DMS53 treated with DMSO at 0.1 percent for 48 hours (cell line): ENCODE data around the gene CEACAM3.
"Not testable (repeated sequence)": the region's sequence is repeated elsewhere in the genome, so short reads cannot be mapped to it uniquely, and the experiment has no call there.

Experiments used
- DNase-seq: peaks from one replicate; lab custom pipeline; 2025; ENCODE audit not compliant: unreplicated experiment; lab: John Stamatoyannopoulos, UW

CEACAM3 gene

DNA sequence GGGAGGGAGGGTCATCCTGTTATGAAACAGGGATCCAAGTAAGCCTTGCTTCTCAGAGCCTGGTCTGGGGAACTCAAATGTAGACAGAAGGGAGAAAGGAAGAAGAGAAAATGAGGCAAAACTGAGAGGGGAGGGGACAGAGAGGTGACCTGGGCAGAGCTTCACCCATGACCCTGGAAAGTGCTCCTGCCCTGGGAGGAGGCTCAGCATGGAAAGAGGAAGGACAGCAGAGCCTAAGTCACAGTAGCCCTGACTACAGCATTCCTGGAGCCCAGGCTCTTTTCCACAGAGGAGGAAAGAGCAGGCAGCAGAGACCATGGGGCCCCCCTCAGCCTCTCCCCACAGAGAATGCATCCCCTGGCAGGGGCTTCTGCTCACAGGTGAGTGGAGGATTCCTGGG is at the start of gene CEACAM3:
TSS of gene CEACAM3 (plus strand) at position 226 of the 400 bp plus-strand sequence. CDS start at position 317, 91 bp downstream.
- no peak for DNase-seq

DNA sequence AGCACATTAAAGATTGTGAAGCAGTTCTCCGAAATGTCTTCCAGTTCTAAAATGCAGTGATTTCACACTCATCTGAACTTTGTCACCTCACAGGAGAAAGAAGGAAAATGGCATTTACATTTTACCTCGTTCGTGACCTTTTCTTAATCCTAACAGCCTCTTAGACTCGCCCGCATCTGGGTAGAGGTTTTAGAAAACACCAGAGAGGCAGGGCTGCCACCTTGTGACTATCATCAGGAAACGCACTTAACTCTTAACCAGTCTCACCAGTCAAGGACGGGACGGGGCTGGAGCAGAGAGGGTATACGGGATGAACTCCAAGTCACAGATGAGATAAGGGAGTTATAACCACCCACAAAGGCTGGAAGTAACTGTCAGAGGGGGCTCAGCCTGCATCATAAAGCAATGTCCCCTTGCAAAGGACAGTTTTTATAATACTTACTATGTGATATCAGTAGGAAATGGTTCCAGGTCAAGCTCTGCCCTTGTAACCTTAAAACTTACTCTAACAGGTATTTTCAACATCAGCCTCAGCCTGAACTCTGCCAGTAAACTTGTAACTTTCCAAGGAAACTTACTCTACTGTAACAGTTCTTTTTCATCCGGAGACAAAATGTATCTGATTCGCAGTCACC is 49.7 kb upstream of the CEACAM3 start:
- peak; percentile 84 for DNase-seq

DNA sequence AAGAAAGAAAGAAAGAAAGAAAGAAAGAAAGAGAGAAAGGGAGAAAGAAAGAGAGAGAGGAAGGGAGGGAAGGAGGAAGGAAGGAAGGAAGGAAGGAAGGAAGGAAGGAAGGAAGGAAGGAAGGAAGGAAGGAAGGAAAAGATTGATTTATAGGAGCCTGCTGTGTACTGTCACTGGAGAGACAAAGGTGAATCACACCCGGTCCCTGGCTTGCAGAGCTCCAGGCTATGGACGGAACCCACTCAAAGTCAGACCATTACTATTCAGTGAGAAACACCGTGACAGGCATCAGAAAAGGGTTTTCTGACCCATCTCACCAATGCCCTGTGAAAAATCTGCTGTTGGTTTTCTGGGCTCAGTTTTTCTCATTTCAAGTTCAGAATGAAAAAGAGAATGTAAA is 48.4 kb upstream of the CEACAM3 start:
- no peak for DNase-seq

DNA sequence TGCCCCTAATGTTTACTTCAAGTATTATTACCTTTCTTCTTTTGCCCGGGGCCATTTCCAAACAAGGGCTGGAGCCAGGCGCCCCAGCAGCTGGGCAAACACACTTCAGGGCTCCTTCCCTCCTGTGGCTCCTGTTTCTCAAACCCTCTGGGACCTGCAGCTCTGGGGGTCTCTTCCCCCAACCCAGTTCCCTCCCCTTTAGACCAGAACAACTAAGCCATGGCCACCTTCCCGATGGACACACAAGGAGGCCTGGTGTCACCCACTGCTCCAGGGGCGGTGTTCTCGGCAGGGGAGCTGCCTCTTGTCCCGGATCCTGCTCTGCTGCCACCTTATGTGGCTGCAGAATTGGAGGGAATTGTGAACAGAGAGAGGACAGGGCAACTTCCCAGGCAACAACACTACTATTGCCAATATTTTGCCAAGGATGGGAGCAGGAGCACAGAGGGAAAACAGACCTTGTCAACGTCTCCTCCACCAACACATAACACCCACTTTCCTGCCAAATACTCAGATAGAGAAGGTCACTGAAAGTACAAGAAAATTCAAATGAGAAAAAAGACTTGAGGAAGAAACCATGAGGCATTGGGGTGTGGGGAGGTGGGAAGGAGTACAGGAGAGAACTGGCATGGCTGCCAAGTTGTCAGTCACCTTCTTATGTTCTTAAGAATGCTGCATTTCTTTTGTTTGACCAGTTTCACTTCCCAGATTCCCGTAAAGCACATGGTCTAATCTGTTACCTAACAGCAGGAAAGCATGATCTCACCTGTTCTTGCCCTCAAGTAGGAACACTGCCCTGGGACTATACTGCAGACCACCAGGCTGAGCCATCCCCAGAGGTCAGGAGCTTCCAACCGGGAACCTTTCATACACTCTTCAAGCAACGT is 45.9 kb upstream of the CEACAM3 start:
- not testable (repeated sequence) for DNase-seq

DNA sequence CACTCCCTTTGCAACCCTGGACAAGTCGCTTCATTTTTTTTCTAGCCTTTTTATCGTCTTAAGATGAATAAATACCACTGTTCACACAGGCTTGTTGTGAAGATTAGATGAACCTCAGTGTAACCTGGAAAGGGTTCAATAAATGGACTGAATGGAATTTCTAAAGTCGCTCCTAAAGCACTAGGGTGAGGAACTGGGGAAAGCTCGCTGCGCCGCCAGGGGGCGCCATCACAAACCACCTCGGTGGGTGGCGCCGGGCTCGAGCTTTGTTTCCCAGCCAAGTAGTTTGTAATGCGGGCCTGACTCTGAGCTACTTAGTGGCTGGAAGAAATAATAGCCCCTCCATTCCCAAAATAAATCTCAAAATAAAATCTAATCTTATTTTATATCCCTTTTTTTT is 43.2 kb upstream of the CEACAM3 start:
- peak; percentile 32 for DNase-seq

DNA sequence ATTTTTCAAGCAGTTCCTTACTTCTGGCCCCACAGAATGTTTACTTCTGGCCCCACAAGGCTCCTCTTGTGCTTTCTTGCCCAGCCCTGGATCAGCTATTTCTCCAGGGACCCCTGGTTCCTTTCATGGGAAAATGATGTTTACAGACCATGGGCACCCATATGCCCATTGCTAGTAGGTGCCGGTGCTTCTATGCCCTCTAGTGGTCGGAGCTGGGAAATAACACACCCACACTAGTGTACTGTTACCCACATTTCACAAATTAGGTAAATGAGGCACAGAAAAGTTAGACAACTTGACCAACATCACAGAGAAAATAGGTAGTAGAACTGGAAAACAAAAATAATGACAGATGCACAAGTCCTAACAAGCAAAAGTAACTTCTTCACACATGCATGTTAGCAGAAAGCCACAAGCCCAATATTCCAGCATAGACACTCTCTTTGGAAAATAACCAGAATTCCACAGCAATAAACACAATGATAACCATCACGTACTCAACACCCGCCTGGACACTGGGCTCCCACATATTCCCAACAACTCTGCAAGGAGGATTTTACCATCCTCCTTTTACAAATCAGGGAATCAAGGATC is 42.4 kb upstream of the CEACAM3 start:
- DNase-seq: peak; percentile 50

DNA sequence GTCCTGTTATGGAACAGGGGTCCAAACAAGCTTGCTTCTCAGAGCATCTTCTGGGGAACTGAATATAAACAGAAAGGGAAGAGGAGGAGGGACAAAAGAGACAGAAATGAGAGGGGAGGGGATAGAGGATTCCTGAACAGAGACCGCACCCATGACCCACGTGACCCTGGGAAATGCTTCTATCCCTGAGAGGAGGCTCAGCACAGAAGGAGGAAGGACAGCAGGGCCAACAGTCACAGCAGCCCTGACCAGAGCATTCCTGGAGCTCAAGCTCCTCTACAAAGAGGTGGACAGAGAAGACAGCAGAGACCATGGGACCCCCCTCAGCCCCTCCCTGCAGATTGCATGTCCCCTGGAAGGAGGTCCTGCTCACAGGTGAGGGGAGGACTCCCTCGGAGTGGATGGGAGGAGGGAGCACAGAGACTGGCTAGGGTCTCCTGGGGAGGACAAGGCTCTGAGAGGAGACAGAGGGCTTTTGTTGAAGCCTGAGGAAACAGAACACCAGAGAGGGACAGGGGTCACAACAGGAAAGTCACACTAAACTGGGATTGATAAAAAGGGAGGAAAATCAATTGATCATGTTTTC is 41.0 kb upstream of the CEACAM3 start, which contains the start of gene CEACAM6:
TSS of gene CEACAM6 (plus strand) at position 203 of the 586 bp plus-strand sequence. CDS start at position 312, 109 bp downstream.
- no peak for DNase-seq

DNA sequence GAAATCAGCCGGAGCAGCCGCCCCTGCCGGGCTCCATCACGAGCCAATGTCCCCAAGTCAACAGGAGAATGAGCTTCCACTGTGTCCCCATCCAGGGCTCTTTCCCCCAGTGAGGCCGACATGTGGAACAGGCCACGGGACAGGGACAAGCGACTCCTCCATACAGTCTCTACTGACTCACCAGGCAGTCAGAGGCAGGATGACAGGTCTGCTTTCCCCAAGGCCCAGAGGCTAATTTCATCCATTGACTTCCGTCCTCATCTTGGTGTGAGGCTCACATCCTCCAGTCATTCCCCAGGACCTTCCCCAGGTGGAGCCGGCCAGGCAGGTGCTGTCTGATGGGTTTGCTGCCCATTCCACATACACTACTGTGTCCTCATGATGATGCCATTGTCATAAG is 37.5 kb upstream of the CEACAM3 start:
- no peak for DNase-seq

DNA sequence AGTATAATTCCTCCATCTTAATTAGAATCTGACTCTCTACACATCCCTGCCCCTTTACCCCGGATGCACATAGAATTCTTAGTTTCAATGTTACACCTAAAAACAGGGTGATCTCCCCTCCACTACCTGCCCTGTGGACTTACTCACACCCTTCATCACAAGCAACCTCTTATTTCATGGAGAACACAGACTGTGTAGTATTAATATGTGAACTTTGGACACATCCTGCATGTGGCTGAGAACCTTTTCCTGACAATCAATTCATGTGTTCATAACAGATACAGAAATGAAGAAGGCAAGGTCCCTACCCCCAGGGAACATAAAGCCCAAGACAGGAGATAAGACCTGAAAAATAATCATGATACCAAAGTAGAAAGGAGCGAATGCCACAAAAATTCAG is 29.3 kb upstream of the CEACAM3 start:
- DNase-seq: no peak

DNA sequence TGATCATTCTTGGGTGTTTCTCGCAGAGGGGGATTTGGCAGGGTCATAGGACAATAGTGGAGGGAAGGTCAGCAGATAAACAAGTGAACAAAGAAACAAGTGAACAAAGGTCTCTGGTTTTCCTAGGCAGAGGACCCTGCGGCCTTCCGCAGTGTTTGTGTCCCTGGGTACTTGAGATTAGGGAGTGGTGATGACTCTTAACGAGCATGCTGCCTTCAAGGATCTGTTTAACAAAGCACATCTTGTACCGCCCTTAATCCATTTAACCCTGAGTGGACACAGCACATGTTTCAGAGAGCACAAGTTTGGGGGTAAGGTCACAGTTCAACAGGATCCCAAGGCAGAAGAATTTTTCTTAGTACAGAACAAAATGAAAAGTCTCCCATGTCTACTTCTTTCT is 28.3 kb upstream of the CEACAM3 start:
- DNase-seq: not testable (repeated sequence)

DNA sequence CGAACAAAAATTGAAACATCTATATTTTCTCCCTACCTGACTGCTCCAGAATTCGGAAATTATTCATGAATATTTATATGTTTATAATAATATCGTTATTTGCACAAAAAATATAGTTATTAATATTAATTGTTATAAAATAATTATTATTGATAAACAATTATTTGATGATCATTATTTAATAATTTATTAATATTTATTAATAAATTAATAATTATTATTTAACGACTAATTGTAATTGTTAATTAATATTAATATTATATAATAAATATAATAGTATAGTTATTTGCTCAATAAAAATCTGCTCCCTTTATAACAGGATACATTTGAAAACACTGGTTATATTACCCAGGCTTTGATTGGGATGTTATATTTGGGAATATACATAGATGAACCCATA is 26.8 kb upstream of the CEACAM3 start:
- no peak for DNase-seq

DNA sequence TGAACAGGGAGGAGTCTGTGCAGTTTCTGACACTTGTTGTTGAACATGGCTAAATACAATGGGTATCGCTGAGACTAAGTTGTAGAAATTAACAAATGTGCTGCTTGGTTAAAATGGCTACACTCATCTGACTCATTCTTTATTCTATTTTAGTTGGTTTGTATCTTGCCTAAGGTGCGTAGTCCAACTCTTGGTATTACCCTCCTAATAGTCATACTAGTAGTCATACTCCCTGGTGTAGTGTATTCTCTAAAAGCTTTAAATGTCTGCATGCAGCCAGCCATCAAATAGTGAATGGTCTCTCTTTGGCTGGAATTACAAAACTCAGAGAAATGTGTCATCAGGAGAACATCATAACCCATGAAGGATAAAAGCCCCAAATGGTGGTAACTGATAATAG is 25.0 kb upstream of the CEACAM3 start:
- no peak for DNase-seq

DNA sequence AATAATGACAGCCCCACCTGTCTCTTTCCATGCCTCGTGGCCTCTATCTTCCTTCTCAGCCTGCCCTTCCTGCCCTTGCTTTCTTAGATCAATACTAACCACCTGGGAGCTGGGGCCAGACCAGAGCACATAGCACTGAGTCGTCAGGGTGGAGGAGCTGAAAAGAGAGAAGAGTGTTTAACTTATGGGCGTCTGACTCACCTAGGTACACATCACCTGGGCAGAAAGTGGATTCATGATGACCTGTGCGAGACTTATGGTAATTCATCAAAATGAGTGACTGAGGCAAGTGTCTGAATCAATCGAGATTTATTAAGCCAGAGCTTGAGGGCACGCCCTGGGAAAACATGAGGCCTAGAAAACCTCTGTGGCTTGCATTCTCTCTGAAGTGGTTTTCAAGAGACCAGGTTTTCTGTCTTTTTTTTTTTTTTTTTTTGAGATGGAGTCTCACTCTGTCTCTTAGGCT is 21.8 kb upstream of the CEACAM3 start:
- DNase-seq: peak; percentile 99

DNA sequence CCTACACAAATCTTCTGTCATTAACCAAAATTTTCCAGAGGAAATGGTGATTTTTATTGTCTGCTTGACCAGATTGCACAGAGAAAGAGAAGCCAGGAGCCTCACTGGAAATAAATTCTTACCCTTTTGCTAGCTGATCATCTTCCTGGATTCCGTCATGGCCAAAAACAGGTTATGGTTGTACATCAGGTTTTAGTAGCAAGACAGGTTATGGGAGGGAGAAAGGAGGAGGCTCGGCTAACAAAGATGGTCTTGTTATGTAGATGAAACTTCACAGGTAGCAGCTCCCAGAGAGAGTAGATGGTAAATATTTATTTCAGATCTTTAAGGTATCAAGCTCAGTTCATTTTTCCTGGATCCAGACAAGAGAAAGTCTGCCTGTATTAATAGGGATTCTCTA is 19.7 kb upstream of the CEACAM3 start:
- peak; percentile 19 for DNase-seq

DNA sequence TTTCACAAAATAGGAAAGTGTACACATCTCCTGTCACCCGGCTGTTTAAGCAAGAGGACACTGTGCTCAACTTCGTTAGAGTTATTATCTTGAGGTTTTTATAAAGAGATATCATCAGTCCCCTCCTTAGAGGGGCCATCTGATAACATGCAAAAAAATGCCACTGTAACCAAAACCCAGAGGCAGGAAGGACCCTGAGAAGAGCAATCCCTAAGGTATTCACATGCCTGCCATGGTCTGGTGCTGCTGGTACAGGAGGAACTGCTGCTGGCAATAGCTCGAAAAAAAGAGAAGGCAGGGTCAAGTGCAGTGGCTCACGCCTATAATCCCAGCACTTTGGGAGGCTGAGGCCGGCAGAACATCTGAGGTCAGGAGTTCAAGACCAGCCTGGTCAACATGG is 12.8 kb upstream of the CEACAM3 start:
- DNase-seq: no peak

DNA sequence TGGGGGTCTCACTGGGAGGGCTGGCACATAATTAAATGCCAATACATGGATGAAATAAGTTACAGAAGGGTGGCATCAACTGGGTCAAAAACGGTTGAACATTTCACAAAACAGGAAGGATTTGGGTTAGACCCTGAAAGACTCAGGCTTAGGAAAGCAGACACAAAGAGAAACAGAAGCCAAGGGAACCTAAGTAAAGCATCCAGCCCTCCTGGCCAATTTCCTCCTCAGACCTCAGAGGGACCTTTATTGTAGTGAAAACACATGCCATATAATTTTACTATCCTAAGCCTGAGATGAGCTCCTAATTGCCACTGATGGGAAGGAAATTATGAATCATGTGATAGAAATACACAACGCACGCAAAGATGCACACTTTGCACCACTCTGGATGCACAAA is 12.1 kb upstream of the CEACAM3 start:
- no peak for DNase-seq

DNA sequence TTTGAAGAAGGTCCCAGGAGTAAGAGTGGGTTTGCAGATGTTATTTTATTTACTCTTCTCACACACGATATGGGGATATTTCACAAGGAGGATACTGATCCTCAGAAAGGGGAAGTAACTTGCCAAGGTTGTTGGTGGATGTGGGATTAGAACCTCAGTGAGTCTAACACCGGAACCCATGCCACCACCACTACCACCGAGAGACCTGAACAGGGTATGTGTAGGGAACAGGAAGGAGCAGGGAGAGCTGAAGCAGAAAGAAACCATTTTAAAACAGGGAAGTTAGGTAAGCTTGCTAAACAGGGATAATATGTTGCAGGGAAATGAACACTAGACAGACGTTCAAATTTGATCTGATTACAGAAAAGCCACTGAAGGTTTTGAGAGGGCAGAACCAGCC is 11.6 kb upstream of the CEACAM3 start:
- no peak for DNase-seq

DNA sequence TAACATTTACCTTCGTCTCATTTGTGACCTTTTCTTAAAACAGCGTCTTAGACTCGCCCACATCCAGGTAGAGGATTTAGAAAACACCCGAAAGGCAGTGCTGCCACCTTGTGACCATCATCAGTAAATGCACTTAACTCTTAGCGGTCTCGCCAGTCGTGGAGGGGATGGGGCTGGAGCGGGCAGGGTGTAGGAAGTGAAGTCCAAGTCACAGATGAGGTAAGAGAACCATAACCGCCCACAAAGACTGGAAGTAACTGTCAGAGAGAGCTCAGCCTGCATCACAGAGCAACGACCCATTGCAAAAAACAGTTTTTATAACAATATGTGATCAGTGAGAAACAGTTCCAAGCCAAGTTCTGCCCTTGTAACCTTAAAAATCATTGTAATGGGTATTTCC is 10.7 kb upstream of the CEACAM3 start:
- peak; percentile 86 for DNase-seq

DNA sequence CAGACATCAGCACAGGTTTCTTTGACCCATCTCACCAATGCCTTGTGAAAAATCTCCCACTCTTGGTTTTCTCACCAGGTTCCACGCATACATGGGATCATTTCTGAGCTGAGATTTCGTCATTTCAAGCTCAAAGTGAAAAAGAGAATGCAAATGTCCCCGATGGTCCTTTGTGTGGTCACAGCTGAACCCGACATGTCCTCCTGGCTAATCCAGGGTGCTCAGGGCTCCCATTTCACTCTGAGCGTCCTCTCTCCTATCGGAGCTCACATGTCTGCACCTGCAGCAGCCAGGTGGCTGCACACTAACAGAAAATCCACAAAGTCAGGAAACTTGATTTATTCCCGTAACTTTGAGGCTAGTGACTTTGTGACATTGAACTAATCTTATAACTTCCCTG is 9.3 kb upstream of the CEACAM3 start:
- no peak for DNase-seq

DNA sequence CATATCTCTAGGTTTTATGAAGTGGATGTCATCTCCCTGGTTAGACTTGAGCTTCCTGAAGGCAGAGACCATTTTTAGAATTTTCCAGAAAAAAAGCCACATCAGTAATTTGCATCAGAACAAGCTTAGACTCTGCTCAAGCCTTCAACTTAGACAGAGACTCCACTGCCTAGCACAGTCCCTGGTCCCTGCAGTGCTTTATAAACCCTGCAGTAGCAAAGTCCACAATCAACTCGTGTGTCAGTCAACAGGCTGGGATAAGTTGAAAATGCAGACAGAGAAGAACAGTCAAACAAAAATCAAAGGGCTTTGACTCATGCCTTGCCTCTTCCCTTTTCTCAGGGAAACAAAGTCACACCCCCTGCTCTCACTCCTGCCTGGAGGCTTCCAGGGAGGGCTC is 7.9 kb upstream of the CEACAM3 start:
- DNase-seq: not testable (repeated sequence)

DNA sequence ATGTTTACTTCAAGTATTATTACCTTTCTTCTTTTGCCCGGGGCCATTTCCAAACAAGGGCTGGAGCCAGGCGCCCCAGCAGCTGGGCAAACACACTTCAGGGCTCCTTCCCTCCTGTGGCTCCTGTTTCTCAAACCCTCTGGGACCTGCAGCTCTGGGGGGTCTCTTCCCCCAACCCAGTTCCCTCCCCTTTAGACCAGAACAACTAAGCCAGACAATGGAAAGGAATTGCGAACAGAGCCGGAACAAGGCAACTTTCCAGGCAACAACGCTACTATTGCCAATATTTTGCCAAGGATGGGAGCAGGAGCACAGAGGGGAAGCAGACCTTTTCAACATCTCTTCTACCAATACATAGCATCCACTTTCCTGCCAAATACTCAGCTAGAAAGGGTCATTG is 7.3 kb upstream of the CEACAM3 start:
- not testable (repeated sequence) for DNase-seq
